ENCODE measurements around the gene PPM1L.

The PPM1L gene

GRCh38 chr3:160921020-160921635 lies 165.1 kb downstream of the PPM1L start:
- no peak for TF ChIP-seq EZH2phosphoT487 (IDR thresholded peaks at IDR 0.05; ENCODE audit: low read depth)
- TF ChIP-seq, protein P1, sequence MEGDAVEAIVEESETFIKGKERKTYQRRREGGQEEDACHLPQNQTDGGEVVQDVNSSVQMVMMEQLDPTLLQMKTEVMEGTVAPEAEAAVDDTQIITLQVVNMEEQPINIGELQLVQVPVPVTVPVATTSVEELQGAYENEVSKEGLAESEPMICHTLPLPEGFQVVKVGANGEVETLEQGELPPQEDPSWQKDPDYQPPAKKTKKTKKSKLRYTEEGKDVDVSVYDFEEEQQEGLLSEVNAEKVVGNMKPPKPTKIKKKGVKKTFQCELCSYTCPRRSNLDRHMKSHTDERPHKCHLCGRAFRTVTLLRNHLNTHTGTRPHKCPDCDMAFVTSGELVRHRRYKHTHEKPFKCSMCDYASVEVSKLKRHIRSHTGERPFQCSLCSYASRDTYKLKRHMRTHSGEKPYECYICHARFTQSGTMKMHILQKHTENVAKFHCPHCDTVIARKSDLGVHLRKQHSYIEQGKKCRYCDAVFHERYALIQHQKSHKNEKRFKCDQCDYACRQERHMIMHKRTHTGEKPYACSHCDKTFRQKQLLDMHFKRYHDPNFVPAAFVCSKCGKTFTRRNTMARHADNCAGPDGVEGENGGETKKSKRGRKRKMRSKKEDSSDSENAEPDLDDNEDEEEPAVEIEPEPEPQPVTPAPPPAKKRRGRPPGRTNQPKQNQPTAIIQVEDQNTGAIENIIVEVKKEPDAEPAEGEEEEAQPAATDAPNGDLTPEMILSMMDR (IDR thresholded peaks at IDR 0.05; ENCODE audit: low read depth, low read length) = peak; percentile 74
- no peak overlapping the region for H3K9ac ChIP-seq (ENCODE audit: low read length)
- H4K20me1 ChIP-seq (ENCODE audit: insufficient read depth, low read length) = no peaks in the 10 kb centered on the region
- H3K27me3 ChIP-seq (ENCODE audit: low read depth, low read length) = no peaks in the 10 kb centered on the region
- H3K4me3 ChIP-seq (ENCODE audit: low read length) = no peak overlapping the region
- H3K36me3 ChIP-seq (replicated peaks; ENCODE audit: low read depth, low read length) = no peaks in the 10 kb centered on the region
- H3K4me1 ChIP-seq (ENCODE audit: low read length) = no peaks in the 10 kb centered on the region
- no peak overlapping the region for H3K27ac ChIP-seq (ENCODE audit: low read length)
- no peak overlapping the region for H3K4me2 ChIP-seq (ENCODE audit: low read length)
- H2AFZ ChIP-seq (ENCODE audit: low read depth, low read length) = no peak overlapping the region
- H3K79me2 ChIP-seq (ENCODE audit: low read length) = no peaks in the 10 kb centered on the region
- no peaks in the 10 kb centered on the region for H3K9me3 ChIP-seq (ENCODE audit: insufficient read depth, low read length)

DNA sequence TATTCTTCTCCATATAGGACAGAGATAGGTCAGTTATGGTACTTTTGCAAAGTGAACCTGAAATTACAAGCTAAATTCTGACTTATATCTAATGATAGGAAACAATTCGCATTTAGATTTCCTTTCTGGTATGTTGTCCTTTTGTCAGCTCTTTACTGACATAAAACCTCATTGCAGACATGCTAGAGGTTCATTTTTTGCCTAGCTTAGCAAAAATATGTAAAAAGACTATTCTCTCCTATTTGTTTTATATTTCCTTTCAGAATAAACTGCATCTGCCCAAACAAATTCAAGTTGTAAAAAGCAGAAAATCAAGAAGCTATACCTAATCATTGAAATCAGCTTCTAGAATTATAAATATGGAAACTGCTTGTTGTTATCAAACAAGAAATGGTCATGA lies 168.7 kb downstream of the PPM1L start:
- Histone ChIP-seq H3K36me3 (replicated peaks; ENCODE audit: low read depth, low read length) (no peaks in the 10 kb centered on the region), H3K9me3 (ENCODE audit: insufficient read depth, low read length) (no peaks in the 10 kb centered on the region), H3K4me2 (ENCODE audit: low read length) (no peak overlapping the region), H3K4me3 (ENCODE audit: low read length) (no peak overlapping the region), H3K27ac (ENCODE audit: low read length) (no peak overlapping the region), H3K4me1 (ENCODE audit: low read length) (no peaks in the 10 kb centered on the region), H3K79me2 (ENCODE audit: low read length) (no peaks in the 10 kb centered on the region), H3K27me3 (ENCODE audit: low read depth, low read length) (no peaks in the 10 kb centered on the region), H2AFZ (ENCODE audit: low read depth, low read length) (no peak overlapping the region), H3K9ac (ENCODE audit: low read length) (no peak overlapping the region), H4K20me1 (ENCODE audit: insufficient read depth, low read length) (no peaks in the 10 kb centered on the region)
- TF ChIP-seq, protein P1 (IDR thresholded peaks at IDR 0.05; ENCODE audit: low read depth, low read length) = no peak
- TF ChIP-seq EZH2phosphoT487 (IDR thresholded peaks at IDR 0.05; ENCODE audit: low read depth) = no peak

GRCh38 chr3:160927620-160928019 lies 171.6 kb downstream of the PPM1L start:
- Histone ChIP-seq H2AFZ (ENCODE audit: low read depth, low read length) (no peak overlapping the region), H3K4me3 (ENCODE audit: low read length) (no peak overlapping the region), H3K4me1 (ENCODE audit: low read length) (no peaks in the 10 kb centered on the region), H3K4me2 (ENCODE audit: low read length) (no peak overlapping the region), H3K9me3 (ENCODE audit: insufficient read depth, low read length) (no peaks in the 10 kb centered on the region), H3K36me3 (replicated peaks; ENCODE audit: low read depth, low read length) (no peaks in the 10 kb centered on the region), H3K79me2 (ENCODE audit: low read length) (no peaks in the 10 kb centered on the region), H4K20me1 (ENCODE audit: insufficient read depth, low read length) (no peaks in the 10 kb centered on the region), H3K27me3 (ENCODE audit: low read depth, low read length) (no peaks in the 10 kb centered on the region), H3K27ac (ENCODE audit: low read length) (no peak overlapping the region), H3K9ac (ENCODE audit: low read length) (no peak overlapping the region)
- TF ChIP-seq, protein P1 (IDR thresholded peaks at IDR 0.05; ENCODE audit: low read depth, low read length) = no peak
- no peak for TF ChIP-seq EZH2phosphoT487 (IDR thresholded peaks at IDR 0.05; ENCODE audit: low read depth)

DNA sequence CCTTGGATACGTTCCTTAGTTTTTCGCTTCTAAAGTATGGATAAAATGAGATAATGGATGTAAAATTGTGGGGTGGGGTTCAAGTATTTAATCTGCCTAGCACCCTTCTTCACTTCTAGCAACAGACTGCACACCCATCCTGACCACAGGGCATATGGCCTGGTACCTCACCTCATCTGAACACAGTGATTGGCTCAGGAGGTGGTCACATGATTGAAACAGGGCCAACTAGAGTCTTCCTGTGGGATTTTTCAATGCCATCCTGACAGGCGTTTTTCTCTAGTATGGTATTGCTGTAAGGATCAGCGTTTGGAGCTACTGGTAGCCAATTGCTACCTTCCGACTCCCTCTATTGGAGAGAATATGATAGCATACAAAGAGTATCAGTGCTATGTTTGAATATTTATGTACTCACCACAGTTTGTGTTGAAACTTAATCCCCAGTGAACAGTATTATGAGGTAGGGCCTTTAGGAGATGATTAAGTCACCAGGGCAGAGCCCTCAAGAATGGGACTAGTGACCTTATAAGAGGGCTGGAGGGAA lies 172.2 kb downstream of the PPM1L start:
- no peak overlapping the region for H3K4me3 ChIP-seq (ENCODE audit: low read length)
- H3K9ac ChIP-seq (ENCODE audit: low read length) = no peak overlapping the region
- H3K4me2 ChIP-seq (ENCODE audit: low read length) = no peak overlapping the region
- no peaks in the 10 kb centered on the region for H3K79me2 ChIP-seq (ENCODE audit: low read length)
- no peaks in the 10 kb centered on the region for H4K20me1 ChIP-seq (ENCODE audit: insufficient read depth, low read length)
- no peak overlapping the region for H2AFZ ChIP-seq (ENCODE audit: low read depth, low read length)
- TF ChIP-seq, protein P1 (IDR thresholded peaks at IDR 0.05; ENCODE audit: low read depth, low read length) = peak; percentile 53
- no peak for TF ChIP-seq EZH2phosphoT487 (IDR thresholded peaks at IDR 0.05; ENCODE audit: low read depth)
- H3K27me3 ChIP-seq (ENCODE audit: low read depth, low read length) = no peaks in the 10 kb centered on the region
- no peaks in the 10 kb centered on the region for H3K9me3 ChIP-seq (ENCODE audit: insufficient read depth, low read length)
- H3K36me3 ChIP-seq (replicated peaks; ENCODE audit: low read depth, low read length) = no peaks in the 10 kb centered on the region
- H3K27ac ChIP-seq (ENCODE audit: low read length) = no peak overlapping the region
- H3K4me1 ChIP-seq (ENCODE audit: low read length) = 0 out of 2 replicates have a peak, but pooled peaks cover under 1% of the 10 kb centered on the region
